Activated T-helper 1 cell treated with anti-CD3 and anti-CD28 coated beads, Interleukin-12 subunit alpha, Interleukin-12 subunit beta, Interleukin-2, Interleukin-4 antibody, amounts not matched to agents 30 ng/mL and 10 ng/mL and 1 ng/mL, durations not matched to agents 14 hours and 24 hours and 36 hours (primary cell): ENCODE measurements around the gene COQ9. TPM values are rescaled to one million over a fixed set of nuclear protein-coding genes. Genes with fewer than 3 reads are reported as not detected.
"Not testable (repeated sequence)": the region's sequence is repeated elsewhere in the genome, so short reads cannot be mapped to it uniquely, and the experiment has no call there.

Experiments
- DNase-seq: peaks from one replicate; pipeline ENCODE4 v3.0.0; 2021; ENCODE audit warnings: low spot score
- H3K27ac Mint-ChIP-seq: one replicate; pipeline ENCODE4 v1.8.0; 2021; ENCODE audit warnings: mild to moderate bottlenecking, mixed read lengths
- H3K27me3 Mint-ChIP-seq: one replicate; pipeline ENCODE4 v1.8.0; 2022; ENCODE audit warnings: mild to moderate bottlenecking, moderate library complexity, mixed read lengths; ENCODE audit not compliant: insufficient read depth
- H3K36me3 Mint-ChIP-seq: one replicate; pipeline ENCODE4 v1.8.0; 2021; ENCODE audit warnings: low read depth, mixed read lengths
- H3K4me1 Mint-ChIP-seq: one replicate; pipeline ENCODE4 v1.8.0; 2021; ENCODE audit warnings: low read depth, mixed read lengths
- H3K4me3 Mint-ChIP-seq: one replicate; pipeline ENCODE4 v1.8.0; 2021; ENCODE audit warnings: mild to moderate bottlenecking, moderate library complexity, mixed read lengths
- H3K9me3 Mint-ChIP-seq: one replicate; pipeline ENCODE4 v1.8.0; 2021; ENCODE audit warnings: mixed read lengths
- intact Hi-C: fragments of 100-400 bp; cut with micrococcal nuclease; formaldehyde crosslinking; loops from one replicate; pipeline ENCODE4 v1.15.1; 2024
- total RNA-seq: library from RNA; stranded (reverse); gene quantifications from 2 replicates; pipeline ENCODE4 v1.2.3, GENCODE V29; 2022

The COQ9 gene
- total RNA-seq, 1 donor from 2014 or later, result 51.2 TPM

GRCh38 chr16:57434003-57434402 lies 13.3 kb upstream of the COQ9 start:
- intact Hi-C loops, result no loop called here
- no peak for DNase-seq
- Mint-ChIP-seq H3K36me3 (peaks cover 53% of the 10 kb centered on the region), H3K9me3 (no peaks in the 10 kb centered on the region), H3K4me3 (no peak overlapping the region), H3K4me1 (no peaks in the 10 kb centered on the region), H3K27ac (no peak overlapping the region), H3K27me3 (no peaks in the 10 kb centered on the region)

GRCh38 chr16:57435838-57436237 lies 11.4 kb upstream of the COQ9 start:
- no peak overlapping the region for H3K4me3 Mint-ChIP-seq
- no peaks in the 10 kb centered on the region for H3K27me3 Mint-ChIP-seq
- intact Hi-C loops, result no loop called here
- no peak for DNase-seq
- H3K4me1 Mint-ChIP-seq, result no peaks in the 10 kb centered on the region
- peaks cover 61% of the 10 kb centered on the region for H3K36me3 Mint-ChIP-seq
- no peak overlapping the region for H3K27ac Mint-ChIP-seq
- H3K9me3 Mint-ChIP-seq, result peaks cover 13% of the 10 kb centered on the region

- not testable (repeated sequence) for H3K4me1 Mint-ChIP-seq, H3K27ac Mint-ChIP-seq, H3K4me3 Mint-ChIP-seq, H3K27me3 Mint-ChIP-seq, DNase-seq
- intact Hi-C loops, result loop anchor here (10.0 kb wide), 1 partner anchor 505 kb away; the partner anchor contains the start of gene HERPUD1
- peaks cover 23% of the 10 kb centered on the region for H3K9me3 Mint-ChIP-seq
- H3K36me3 Mint-ChIP-seq, result peaks cover 47% of the 10 kb centered on the region
Measured at GRCh38 chr16:57439947-57440346, 7.3 kb upstream of the COQ9 start.

- Mint-ChIP-seq H3K36me3 (peaks cover 44% of the 10 kb centered on the region), H3K9me3 (peaks cover 23% of the 10 kb centered on the region)
- not testable (repeated sequence) for H3K4me1 Mint-ChIP-seq, H3K27ac Mint-ChIP-seq, H3K4me3 Mint-ChIP-seq, H3K27me3 Mint-ChIP-seq, DNase-seq
- intact Hi-C loops, result loop anchor here (10.0 kb wide), 1 partner anchor 506 kb away; the partner anchor contains the start of gene HERPUD1
Measured at GRCh38 chr16:57440551-57440950, 6.7 kb upstream of the COQ9 start.

DNA sequence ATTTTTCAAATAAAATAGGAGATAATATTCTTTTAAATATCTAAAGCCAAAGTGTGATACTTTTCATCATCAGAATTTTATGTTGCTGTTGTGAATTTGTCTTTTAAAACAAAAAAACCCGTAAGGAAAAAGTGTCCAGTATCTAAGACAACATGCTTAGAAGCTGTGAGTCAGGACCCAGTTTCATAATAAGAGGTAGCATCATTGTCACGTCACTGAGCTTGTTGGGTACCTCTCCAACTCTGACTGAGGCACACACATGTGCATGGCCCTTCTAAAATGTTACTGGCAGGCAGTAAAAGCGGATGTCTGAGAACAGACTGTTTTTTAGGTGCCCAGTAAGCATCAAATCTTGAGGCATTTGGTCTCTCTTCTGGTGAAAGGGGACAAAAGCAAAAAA lies 2.6 kb upstream of the COQ9 start:
- Mint-ChIP-seq H3K9me3 (peaks cover 21% of the 10 kb centered on the region), H3K4me3 (peak overlapping the region; percentile 26), H3K36me3 (peaks cover 25% of the 10 kb centered on the region), H3K27ac (no peak overlapping the region), H3K4me1 (peaks cover 35% of the 10 kb centered on the region), H3K27me3 (no peaks in the 10 kb centered on the region)
- intact Hi-C loops, result loop anchor here (10.0 kb wide), 1 partner anchor 510 kb away; the partner anchor contains the start of gene HERPUD1
- no peak for DNase-seq

- Mint-ChIP-seq H3K4me1 (peaks cover 37% of the 10 kb centered on the region), H3K36me3 (peaks cover 18% of the 10 kb centered on the region), H3K27ac (no peak overlapping the region), H3K4me3 (peak overlapping the region; percentile 70), H3K9me3 (peaks cover 13% of the 10 kb centered on the region), H3K27me3 (no peaks in the 10 kb centered on the region)
- no peak for DNase-seq
- intact Hi-C loops, result loop anchor here (10.0 kb wide), 1 partner anchor 511 kb away; the partner anchor contains the start of gene HERPUD1
Measured at GRCh38 chr16:57445510-57445909, 1.8 kb upstream of the COQ9 start.

DNA sequence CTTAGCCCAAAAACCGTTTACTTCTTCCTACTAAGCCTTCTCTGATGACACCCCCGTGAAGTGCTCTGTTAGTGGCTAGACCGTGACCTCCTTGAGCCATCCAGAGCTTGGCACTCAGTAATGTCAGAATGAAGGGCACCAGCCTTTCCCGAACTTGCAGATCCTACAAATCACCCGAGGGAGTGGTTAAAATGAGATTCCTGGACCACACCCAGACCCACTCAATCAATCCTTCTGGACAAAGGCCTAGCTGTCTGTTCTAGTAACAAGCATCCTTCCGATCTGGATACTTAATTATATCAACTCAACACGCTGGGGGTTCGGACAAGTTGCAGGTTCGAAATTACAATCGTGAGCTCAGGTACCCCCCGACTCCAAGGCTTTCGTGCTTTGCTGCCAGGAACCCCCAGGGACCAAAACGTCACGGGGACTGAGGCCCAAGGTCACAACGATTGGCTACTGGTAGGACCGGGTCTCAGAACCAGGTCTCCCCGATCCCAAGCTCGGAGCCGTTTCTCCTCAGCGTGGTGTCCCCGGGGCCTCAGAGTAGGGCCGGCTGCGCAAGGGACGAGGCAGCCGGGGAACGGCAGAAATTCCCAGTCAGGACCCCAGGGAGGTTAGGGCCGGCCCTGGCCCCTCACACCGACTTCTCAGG lies 621 bp upstream of the COQ9 start:
- Mint-ChIP-seq H3K4me3 (peak overlapping the region; percentile 94), H3K4me1 (peaks cover 37% of the 10 kb centered on the region), H3K27me3 (no peaks in the 10 kb centered on the region), H3K27ac (peak overlapping the region; percentile 90), H3K36me3 (peaks cover 14% of the 10 kb centered on the region), H3K9me3 (peaks cover 2% of the 10 kb centered on the region)
- intact Hi-C loops, result loop anchor here (1.0 to 10.0 kb wide), 10 partner anchors 16 to 512 kb away; partner anchors contain the start of genes ARL2BP, DOK4, HERPUD1 and KATNB1
- peak; percentile 11 for DNase-seq

- Mint-ChIP-seq H3K27ac (no peak overlapping the region), H3K9me3 (no peaks in the 10 kb centered on the region), H3K4me1 (peaks cover 20% of the 10 kb centered on the region), H3K4me3 (no peak overlapping the region), H3K27me3 (no peaks in the 10 kb centered on the region), H3K36me3 (peaks cover 32% of the 10 kb centered on the region)
- intact Hi-C loops, result no loop called here
- no peak for DNase-seq
Measured at GRCh38 chr16:57452021-57452420, 4.7 kb downstream of the COQ9 start.

DNA sequence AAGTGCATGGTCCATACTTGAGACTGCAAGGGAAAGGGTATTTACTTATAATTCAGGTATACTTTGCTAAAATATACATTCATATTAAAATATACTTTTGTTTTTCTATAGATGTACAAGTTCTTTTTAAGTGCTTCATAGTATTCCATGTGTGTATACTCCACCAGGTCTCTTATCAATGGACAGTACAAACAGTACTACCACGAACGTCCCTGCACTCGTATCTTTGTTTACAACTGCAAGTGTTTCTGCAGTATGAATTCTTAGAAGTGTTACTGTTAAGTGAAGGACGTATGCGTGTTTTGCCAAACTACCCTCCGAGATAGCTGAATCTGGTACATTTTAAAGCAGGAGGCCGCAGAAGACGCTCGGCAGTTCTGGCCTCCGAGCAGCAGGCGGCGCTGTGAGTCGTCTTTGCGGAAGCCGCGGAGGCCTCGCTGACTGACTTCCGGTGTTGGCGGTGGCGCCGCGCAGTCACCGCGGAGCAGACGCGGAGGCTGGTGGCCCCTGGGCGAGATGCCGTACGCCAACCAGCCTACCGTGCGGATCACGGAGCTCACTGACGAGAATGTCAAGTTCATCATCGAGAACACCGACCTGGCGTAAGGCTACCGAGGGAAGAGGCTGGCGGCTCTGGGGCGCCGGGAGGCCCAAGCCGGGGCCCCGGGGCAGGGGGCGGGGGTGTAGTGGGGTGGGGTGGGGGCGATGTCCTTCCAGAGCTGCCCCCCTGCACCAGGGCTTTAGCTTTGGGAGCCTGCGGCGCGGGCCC lies 15.1 kb downstream of the COQ9 start, which contains the start of gene POLR2C:
TSS of gene POLR2C (plus strand) at position 471 of the 769 bp plus-strand sequence. CDS start at position 517, 46 bp downstream.
- DNase-seq, result peak; percentile 89
- Mint-ChIP-seq H3K27me3 (no peaks in the 10 kb centered on the region), H3K4me1 (peaks cover 43% of the 10 kb centered on the region), H3K4me3 (peak within 1 kb of the TSS; percentile 100), H3K36me3 (peaks cover 42% of the 10 kb centered on the region), H3K9me3 (no peaks in the 10 kb centered on the region), H3K27ac (peak within 1 kb of the TSS; percentile 99)
- intact Hi-C loops, result loop anchor here (1.0 to 5.0 kb wide), 9 partner anchors 13 to 540 kb away; partner anchors contain the start of genes CCDC102A, CIAPIN1, COQ9 and KATNB1

DNA sequence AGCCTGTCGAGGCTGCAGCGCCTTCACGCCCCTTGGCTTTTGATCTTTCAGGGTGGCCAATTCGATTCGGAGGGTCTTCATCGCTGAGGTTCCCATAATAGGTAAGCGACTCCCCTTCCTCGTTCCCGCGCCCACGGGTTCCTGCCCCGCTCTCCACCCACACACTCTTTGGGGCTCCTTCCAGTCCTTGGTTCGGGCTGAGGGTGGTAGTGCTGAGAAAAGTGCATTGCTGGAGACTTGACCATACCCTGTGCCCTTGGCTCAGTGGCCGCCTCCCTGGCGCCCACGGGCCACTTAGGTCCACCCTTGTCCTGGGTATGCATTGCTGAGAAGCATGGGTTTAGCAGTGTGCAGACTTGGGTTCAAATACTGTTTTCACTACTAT lies 15.7 kb downstream of the COQ9 start:
- no peaks in the 10 kb centered on the region for H3K27me3 Mint-ChIP-seq
- peaks cover 45% of the 10 kb centered on the region for H3K36me3 Mint-ChIP-seq
- peaks cover 43% of the 10 kb centered on the region for H3K4me1 Mint-ChIP-seq
- H3K27ac Mint-ChIP-seq, result peak overlapping the region; percentile 88
- H3K4me3 Mint-ChIP-seq, result peak overlapping the region; percentile 100
- no peaks in the 10 kb centered on the region for H3K9me3 Mint-ChIP-seq
- no peak for DNase-seq
- intact Hi-C loops, result loop anchor here (1.0 to 5.0 kb wide), 10 partner anchors 12 to 539 kb away; partner anchors contain the start of genes CCDC102A, CIAPIN1, COQ9 and KATNB1

- Mint-ChIP-seq H3K9me3 (no peaks in the 10 kb centered on the region), H3K4me3 (peak overlapping the region; percentile 100), H3K36me3 (peaks cover 50% of the 10 kb centered on the region), H3K27me3 (no peaks in the 10 kb centered on the region), H3K27ac (no peak overlapping the region), H3K4me1 (peaks cover 43% of the 10 kb centered on the region)
- intact Hi-C loops, result loop anchor here (5.0 kb wide), 4 partner anchors 73 to 538 kb away; partner anchors contain the start of genes CCDC102A, PSME3IP1, RSPRY1 and USB1
- DNase-seq, result no peak
Measured at GRCh38 chr16:57464523-57464922, 17.2 kb downstream of the COQ9 start.

GRCh38 chr16:57468346-57468745 lies 21.1 kb downstream of the COQ9 start:
- Mint-ChIP-seq H3K9me3 (no peaks in the 10 kb centered on the region), H3K4me1 (peaks cover 28% of the 10 kb centered on the region), H3K27ac (no peak overlapping the region), H3K27me3 (no peaks in the 10 kb centered on the region), H3K36me3 (peaks cover 46% of the 10 kb centered on the region), H3K4me3 (no peak overlapping the region)
- no peak for DNase-seq
- intact Hi-C loops, result no loop called here

GRCh38 chr16:57469046-57469445 lies 21.8 kb downstream of the COQ9 start:
- intact Hi-C loops, result no loop called here
- Mint-ChIP-seq H3K4me1 (peaks cover 20% of the 10 kb centered on the region), H3K36me3 (peaks cover 42% of the 10 kb centered on the region)

More at GRCh38 chr16:57469046-57469445, 21.8 kb downstream of the COQ9 start:
- H3K4me3 Mint-ChIP-seq, result no peak overlapping the region
- H3K9me3 Mint-ChIP-seq, result no peaks in the 10 kb centered on the region
- no peaks in the 10 kb centered on the region for H3K27me3 Mint-ChIP-seq
- no peak overlapping the region for H3K27ac Mint-ChIP-seq
- DNase-seq, result no peak
